Skin of body (tissue), 2 donors: ENCODE data around the gene FARP2. TPM values are rescaled to one million over a fixed set of nuclear protein-coding genes. Genes with fewer than 3 reads are reported as not detected.
A peak's percentile ranks its signal among the peaks of the same experiment; 100 is the strongest.
"Not testable (repeated sequence)": the region's sequence is repeated elsewhere in the genome, so short reads cannot be mapped to it uniquely, and the experiment has no call there.

Source experiments
- DNase-seq: peaks from one replicate; lab custom pipeline; 2025; lab: John Stamatoyannopoulos, UW
- total RNA-seq: library from RNA; depleted of rRNA; stranded (reverse); fragments of >200 nt; gene quantifications from one replicate; pipeline ENCODE4 v1.2.3, GENCODE V29; 2014

FARP2 gene
- total RNA-seq, 1 donor from 2014 or later = 52.6 TPM

DNA sequence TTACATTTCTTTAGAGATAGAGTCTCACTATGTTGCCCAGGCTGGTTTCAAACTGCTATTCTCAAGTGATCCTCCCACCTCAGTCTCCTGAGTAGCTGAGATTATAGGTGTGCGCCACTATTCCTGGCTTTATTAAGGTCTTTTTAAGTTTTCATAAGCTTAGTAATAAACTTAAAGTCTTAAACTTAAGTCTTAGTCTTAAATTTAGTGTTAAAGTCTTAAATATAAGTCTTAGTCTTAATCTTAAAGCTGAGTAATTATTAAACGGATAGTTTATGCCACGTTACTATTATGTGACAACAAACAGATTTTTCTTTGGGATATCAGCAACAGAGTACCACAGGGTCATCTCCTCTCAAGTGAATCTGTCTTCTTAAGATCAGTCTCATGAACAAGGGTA is 12.6 kb downstream of the FARP2 start:
- no peak for DNase-seq

- no peak for DNase-seq
Observed at GRCh38 chr2:241372361-241372992, 16.4 kb downstream of the FARP2 start.

DNA sequence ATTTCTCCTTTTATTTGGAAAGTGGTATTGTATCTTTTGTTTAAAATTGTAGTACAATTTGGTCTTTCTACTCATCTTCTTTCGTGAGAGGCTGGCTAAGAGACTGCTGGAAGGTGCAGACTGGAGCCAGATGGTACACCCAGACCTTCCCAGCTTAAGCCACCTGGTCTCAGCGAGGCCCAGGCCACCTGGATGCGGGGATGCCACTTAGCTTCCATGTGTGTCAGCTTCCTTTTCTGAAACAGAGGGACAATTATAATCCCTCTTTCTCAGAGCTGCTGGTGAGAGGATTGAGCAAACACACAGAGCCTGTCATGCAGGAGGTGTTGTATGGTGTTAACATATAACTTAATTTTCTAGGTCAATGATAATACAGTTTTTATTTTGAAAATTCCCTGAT is 17.4 kb downstream of the FARP2 start:
- no peak for DNase-seq

GRCh38 chr2:241373906-241374305 is 17.8 kb downstream of the FARP2 start:
- not testable (repeated sequence) for DNase-seq

GRCh38 chr2:241375300-241375699 is 19.2 kb downstream of the FARP2 start:
- DNase-seq = no peak

DNA sequence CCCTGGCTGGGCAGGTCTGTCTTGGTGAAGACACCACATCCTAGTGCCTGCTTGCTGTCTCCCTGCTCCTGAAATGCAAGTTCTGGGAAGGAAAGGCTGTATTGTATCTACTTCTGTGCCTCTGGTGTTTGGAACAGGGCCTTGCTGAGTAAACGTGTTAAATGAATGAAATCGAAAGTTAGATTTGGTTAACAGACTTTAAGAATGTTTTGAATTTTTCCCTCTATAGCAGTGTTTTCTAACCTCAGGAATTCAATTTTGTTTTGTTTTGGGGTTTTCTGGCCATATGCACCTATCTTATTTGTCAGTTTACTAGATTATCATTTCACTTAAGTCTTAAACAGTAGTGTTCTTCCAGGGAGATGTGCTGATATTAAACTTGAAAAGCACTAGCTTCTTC is 20.7 kb downstream of the FARP2 start:
- DNase-seq = no peak

GRCh38 chr2:241378816-241379215 is 22.7 kb downstream of the FARP2 start:
- DNase-seq = peak; percentile 48

DNA sequence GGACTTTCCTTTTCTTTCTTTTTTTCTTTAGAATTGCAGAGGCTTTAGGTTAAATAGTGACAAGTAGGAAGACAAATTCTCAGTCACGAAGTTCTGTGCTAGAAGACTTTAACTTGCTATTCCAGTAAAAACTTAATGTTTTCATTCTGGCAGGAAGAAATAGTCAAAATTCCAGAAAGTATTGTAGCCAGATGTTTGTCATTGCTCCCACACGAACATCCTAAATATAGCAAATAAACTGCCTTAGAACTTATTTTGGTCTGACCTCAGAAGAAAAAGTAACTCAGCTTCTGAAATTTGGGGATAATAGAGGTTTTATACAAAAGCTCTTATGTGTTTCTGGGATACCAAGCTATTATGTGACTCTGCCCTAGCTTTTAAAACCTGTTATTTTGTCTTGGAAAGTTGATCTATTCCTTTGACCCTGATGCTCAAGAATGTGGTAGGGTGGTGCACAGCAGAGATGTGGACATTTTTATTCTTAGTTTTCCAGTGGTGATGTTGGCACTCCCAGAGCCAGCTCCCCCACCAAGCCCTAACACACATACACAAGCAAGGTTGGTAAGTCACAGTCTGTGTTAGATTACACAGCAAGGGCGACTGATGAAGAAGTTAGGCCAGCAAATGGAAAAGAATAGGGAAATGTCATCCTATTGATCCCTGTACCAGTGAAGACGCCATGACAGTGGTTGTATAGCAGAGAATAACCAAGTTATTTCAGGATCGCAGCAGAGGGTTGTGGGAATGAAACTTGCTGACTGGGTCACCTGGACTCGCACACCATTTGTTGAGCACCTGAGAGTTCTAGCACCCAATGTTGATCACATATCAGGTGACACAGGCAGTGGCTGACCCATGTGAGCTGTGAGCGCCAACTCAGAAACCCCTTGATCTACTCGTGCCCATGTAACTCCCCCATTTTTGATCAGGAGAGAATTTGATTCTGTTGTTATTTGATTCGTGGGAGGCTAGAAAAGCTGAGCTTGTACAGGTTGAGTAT is 23.7 kb downstream of the FARP2 start:
- peak; percentile 91 for DNase-seq

GRCh38 chr2:241381872-241382271 is 25.8 kb downstream of the FARP2 start:
- no peak for DNase-seq

- not testable (repeated sequence) for DNase-seq
Observed at GRCh38 chr2:241385450-241385849, 29.4 kb downstream of the FARP2 start.

GRCh38 chr2:241386519-241386918 is 30.4 kb downstream of the FARP2 start:
- no peak for DNase-seq

- no peak for DNase-seq
Observed at GRCh38 chr2:241389697-241390096, 33.6 kb downstream of the FARP2 start.

- DNase-seq = no peak
Observed at GRCh38 chr2:241390301-241391206, 34.5 kb downstream of the FARP2 start.

GRCh38 chr2:241391892-241392665 is 36.0 kb downstream of the FARP2 start:
- no peak for DNase-seq

DNA sequence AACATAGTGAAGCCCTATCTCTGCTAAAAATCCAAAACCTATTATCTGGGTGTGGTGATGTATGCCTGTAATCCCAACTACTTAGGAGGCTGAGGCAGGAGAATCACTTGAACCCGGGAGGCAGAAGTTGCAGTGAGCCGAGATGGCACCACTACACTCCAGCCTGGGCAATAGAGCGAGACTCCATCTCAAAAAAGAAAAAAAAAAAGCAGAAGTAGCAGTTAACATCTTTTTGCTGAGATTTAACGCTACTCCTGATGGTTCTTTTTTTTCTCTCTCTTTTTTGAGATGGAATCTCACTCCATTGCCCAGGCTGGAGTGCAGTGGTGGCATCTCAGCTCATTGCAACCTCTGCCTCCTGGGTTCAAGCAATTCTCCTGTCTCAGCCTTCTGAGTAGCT is 36.7 kb downstream of the FARP2 start:
- not testable (repeated sequence) for DNase-seq

DNA sequence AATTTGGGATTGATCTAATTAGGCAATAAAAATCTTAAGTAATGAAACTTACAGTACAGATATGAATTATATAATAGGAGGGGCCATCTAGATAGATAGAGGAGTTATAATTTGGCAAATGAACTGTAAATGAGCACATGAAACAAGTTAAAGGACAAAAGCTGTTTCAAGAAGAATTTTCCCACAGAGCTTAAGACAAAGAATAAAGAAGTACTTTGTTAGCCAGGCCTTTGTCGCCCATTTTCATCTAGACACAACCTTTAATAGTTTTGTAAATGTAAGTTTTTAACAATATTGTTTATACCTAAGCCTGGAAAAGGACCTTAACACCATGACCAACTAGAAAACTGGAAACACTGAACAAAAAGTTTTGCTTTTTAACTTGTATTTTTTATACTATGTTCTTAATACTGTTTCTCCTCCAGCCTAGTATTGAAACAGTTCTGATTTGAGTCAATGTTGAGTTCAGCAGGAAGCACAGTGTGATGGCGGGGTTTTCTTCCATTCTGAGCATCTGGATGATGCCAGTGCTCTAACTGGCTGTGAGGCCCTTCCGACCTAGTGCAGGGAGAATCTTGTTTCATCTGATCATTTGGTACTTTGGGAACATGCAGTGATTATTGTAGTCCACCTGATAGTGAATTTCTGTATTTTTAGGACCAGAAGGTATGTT is 37.6 kb downstream of the FARP2 start:
- no peak for DNase-seq

GRCh38 chr2:241396809-241397208 is 40.7 kb downstream of the FARP2 start:
- DNase-seq = not testable (repeated sequence)

DNA sequence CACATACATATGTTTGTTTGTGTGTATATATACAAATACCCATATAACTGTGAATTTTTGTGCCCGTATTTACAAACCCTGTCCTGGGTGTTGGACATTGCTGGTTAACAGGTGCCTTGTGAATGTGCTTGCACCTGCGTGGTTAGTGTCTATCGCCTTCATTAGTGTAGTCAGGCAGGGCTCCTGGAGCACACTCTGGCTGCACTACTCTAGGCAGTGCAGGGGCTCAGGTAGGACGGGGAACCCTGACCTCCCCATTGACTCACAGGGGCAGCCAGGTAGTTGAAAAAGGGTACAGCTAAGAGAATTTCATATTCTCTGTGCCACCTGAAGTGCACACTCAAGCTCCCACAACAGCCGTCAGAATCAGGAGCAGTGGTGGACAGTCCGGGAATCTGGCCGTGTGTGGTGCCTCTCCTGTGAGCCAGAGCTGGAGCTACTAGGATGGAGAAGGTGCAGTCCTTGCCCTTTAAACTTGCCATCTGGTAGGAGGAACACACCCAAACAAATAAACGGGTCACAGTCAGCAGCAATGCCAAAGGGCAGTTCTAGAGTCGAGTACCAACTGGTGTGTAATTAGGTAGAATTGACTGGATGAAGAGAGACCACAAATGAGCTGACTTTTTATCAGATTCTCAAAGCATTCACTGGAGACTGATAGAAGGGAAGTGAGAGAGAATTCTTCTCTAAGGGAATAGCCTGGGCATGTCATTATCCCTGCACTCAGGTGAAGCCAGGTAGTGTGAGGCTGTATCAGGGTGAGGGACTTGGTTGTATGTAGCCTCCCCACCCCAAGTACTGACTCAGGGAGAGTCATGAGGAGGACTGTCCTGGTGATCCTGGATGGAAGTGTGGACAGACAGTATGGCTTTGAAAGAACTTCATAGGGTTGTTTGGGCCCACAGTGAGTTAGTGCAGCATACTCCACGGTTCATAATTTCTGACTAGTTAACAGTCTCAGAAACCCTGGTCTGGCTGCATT is 44.1 kb downstream of the FARP2 start:
- DNase-seq = no peak

GRCh38 chr2:241408849-241409248 is 52.8 kb downstream of the FARP2 start:
- DNase-seq = no peak
